Kidney tubule cell (primary cell): ENCODE data around the gene NANS.
A peak's percentile ranks its signal among the peaks of the same experiment; 100 is the strongest.
"Not testable (repeated sequence)": the region's sequence is repeated elsewhere in the genome, so short reads cannot be mapped to it uniquely, and the experiment has no call there.

Experiments
- DNase-seq: peaks from one replicate; pipeline ENCODE4 v3.0.0-alpha.2; 2018; ENCODE audit warnings: low spot score

Gene NANS

GRCh38 chr9:98056269-98057137 is at the start of gene NANS:
TSS of gene NANS (plus strand) at chr9:98056732. CDS start at chr9:98056809, 77 bp downstream.
- DNase-seq = peak; percentile 97

- DNase-seq = peak; percentile 69
Observed at GRCh38 chr9:98007251-98007928, 49.1 kb upstream of the NANS start.

GRCh38 chr9:98008764-98009163 is 47.8 kb upstream of the NANS start:
- DNase-seq = no peak

GRCh38 chr9:98009437-98009836 is 47.1 kb upstream of the NANS start:
- no peak for DNase-seq

- peak; percentile 33 for DNase-seq
Observed at GRCh38 chr9:98009936-98010335, 46.6 kb upstream of the NANS start.

- DNase-seq = peak; percentile 99
Observed at GRCh38 chr9:98010445-98010844, 46.1 kb upstream of the NANS start.

GRCh38 chr9:98011122-98011521 is 45.4 kb upstream of the NANS start:
- DNase-seq = no peak

- DNase-seq = no peak
Observed at GRCh38 chr9:98016137-98016680, 40.3 kb upstream of the NANS start.

GRCh38 chr9:98017306-98017705 is 39.2 kb upstream of the NANS start:
- DNase-seq = no peak

GRCh38 chr9:98018347-98018746 is 38.2 kb upstream of the NANS start:
- no peak for DNase-seq

- DNase-seq = no peak
Observed at GRCh38 chr9:98019098-98019497, 37.4 kb upstream of the NANS start.

GRCh38 chr9:98019869-98020268 is 36.7 kb upstream of the NANS start:
- DNase-seq = not testable (repeated sequence)

- no peak for DNase-seq
Observed at GRCh38 chr9:98020476-98021145, 35.9 kb upstream of the NANS start.

GRCh38 chr9:98021306-98022040 is 35.1 kb upstream of the NANS start:
- no peak for DNase-seq

GRCh38 chr9:98022447-98022846 is 34.1 kb upstream of the NANS start:
- DNase-seq = peak; percentile 35

- DNase-seq = no peak
Observed at GRCh38 chr9:98024702-98025101, 31.8 kb upstream of the NANS start.

GRCh38 chr9:98031169-98031568 is 25.4 kb upstream of the NANS start:
- no peak for DNase-seq

- DNase-seq = no peak
Observed at GRCh38 chr9:98031935-98032334, 24.6 kb upstream of the NANS start.

GRCh38 chr9:98034593-98035546 is 21.7 kb upstream of the NANS start:
- DNase-seq = peak; percentile 73

GRCh38 chr9:98037357-98037756 is 19.2 kb upstream of the NANS start:
- no peak for DNase-seq

GRCh38 chr9:98038958-98039357 is 17.6 kb upstream of the NANS start:
- peak; percentile 32 for DNase-seq
